Activated CD8-positive, alpha-beta memory T cell treated with anti-CD3 and anti-CD28 coated beads, Interleukin-2, amount 10 ng/mL, durations not matched to agents 7 days and 5 days (primary cell): ENCODE results near the gene BRCA2. TPM values are rescaled to one million over a fixed set of nuclear protein-coding genes. Genes with fewer than 3 reads are reported as not detected.

Experiments used
- ATAC-seq: fragments of 150-1000 bp; cut with Tn5 transposase; one replicate; pipeline ENCODE4 v1.10.0; 2021; ENCODE audit warnings: moderate library complexity
- CTCF ChIA-PET: fragments of 350-600 bp; sonication (Branson Sonifier 250); formaldehyde crosslinking; loops from one replicate; lab custom pipeline; 2021; ENCODE audit warnings: antibody characterized with exemption; lab: Charles Lee
- DNase-seq: peaks from one replicate; pipeline ENCODE4 v3.0.0-alpha.2; 2020
- H3K27ac Mint-ChIP-seq: one replicate; pipeline ENCODE4 v1.8.0; 2021; ENCODE audit warnings: mild to moderate bottlenecking, mixed read lengths
- H3K27me3 Mint-ChIP-seq: one replicate; pipeline ENCODE4 v1.8.0; 2021; ENCODE audit warnings: mixed read lengths
- H3K36me3 Mint-ChIP-seq: one replicate; pipeline ENCODE4 v1.8.0; 2021; ENCODE audit warnings: mild to moderate bottlenecking, mixed read lengths
- H3K4me1 Mint-ChIP-seq: one replicate; pipeline ENCODE4 v1.8.0; 2021; ENCODE audit warnings: mixed read lengths
- H3K4me3 Mint-ChIP-seq: one replicate; pipeline ENCODE4 v1.8.0; 2021; ENCODE audit warnings: mild to moderate bottlenecking, moderate library complexity, mixed read lengths
- H3K9me3 Mint-ChIP-seq: one replicate; pipeline ENCODE4 v1.8.0; 2022; ENCODE audit warnings: low read depth, mixed read lengths
- total RNA-seq, 2 experiments: library from RNA; stranded (reverse); gene quantifications; one replicate each; pipeline ENCODE4 v1.2.3, GENCODE V29; 2021

BRCA2 gene
- total RNA-seq, 2 experiments from 2014 or later: 25.1 to 37.8 TPM

DNA sequence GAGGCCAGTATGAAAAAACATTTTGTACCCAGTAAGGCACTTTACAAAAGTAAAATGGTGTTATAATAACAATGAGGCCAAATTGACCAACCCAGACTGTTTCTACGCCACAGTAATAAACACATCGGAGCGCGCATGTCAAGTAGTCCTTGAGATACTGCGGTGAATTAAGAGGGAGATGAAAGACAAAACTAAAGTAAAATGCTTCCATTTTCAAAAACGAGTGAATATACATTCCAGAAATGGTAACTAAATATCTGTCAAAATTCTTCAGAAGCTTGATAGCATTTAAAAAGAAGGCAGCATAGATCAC is 93.6 kb downstream of the BRCA2 start:
- no peak overlapping the region for H3K4me3 Mint-ChIP-seq
- ATAC-seq (no peak), DNase-seq (no peak)
- no peaks in the 10 kb centered on the region for H3K27me3 Mint-ChIP-seq
- peaks cover 26% of the 10 kb centered on the region for H3K36me3 Mint-ChIP-seq
- CTCF ChIA-PET: interaction anchor here (1.4 to 1.6 kb wide), 2 partner anchors 15 to 18 kb away, joined by 3 to 4 read pairs; no protein-coding TSS in a partner anchor
- H3K27ac Mint-ChIP-seq: no peak overlapping the region
- H3K4me1 Mint-ChIP-seq: peaks cover 17% of the 10 kb centered on the region
- no peaks in the 10 kb centered on the region for H3K9me3 Mint-ChIP-seq

DNA sequence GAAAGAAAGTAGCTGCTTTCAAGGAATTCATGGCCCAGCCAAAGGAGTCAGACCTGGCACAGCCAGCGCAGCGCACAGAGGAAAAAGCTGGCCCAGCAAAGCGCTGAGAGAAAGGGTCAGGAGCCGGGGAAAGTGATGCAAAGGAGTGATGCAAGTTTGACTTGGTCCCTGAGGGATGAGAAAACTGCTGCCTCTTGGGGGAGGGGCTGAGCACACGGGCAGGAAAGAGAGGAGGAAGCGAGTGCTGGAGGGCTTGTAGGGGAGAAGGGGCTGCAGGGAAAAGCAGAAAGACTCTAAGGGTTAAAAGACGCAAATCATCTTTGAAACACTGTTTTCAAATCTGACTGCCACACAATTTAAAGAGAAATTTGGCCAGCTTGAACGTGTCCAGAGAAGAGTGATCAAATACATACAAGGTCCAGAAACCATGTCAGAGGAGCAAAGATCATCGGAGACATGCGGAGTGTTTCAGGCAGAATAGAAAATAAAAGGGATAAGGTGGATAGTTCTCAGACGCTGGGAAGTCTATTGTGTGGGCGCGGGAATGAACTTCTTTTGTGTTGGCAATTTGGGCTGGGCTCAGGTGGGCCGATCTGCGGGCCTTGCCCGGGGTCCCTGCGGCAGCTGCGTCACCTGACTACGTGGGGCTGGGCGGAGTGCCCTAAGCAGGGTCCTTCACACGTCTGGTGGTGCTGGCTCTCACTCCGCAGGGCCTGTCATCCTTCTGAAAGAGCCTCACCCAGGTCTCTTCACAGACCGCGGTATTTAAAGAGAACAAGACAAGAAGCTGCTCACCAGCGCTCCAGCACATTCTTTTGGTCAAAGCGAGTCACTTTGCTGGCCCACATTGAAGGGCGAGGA is 94.5 kb downstream of the BRCA2 start:
- H3K9me3 Mint-ChIP-seq: no peaks in the 10 kb centered on the region
- no peak for DNase-seq
- CTCF ChIA-PET: interaction anchor here (1.4 to 1.6 kb wide), 2 partner anchors 16 to 19 kb away, joined by 3 to 4 read pairs; no protein-coding TSS in a partner anchor
- peaks cover 17% of the 10 kb centered on the region for H3K4me1 Mint-ChIP-seq
- no peak for ATAC-seq
- no peak overlapping the region for H3K27ac Mint-ChIP-seq
- H3K4me3 Mint-ChIP-seq: no peak overlapping the region
- no peaks in the 10 kb centered on the region for H3K27me3 Mint-ChIP-seq
- H3K36me3 Mint-ChIP-seq: peaks cover 26% of the 10 kb centered on the region

DNA sequence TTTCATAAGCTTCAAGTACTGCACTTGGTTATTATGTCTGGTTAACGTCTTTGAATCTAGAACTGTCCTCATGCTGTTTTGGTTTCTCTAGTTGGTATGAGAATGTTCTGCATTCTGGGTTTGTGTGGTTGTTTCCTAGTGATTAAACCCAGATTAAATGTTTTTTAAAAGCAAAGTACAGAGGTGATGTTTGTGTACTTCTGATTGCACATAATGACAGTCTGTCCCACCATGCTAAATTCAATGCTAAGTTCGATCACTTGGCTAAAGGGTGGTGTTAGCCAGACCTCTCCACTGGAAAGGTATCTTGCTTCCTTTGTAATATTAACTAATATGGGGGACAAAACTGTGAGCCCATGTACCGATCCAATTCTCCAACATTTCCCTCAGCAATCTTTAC is 98.0 kb downstream of the BRCA2 start:
- CTCF ChIA-PET: interaction anchor here (1.0 kb wide), 1 partner anchor 15 kb away, joined by 3 read pairs; no protein-coding TSS in a partner anchor
- no peaks in the 10 kb centered on the region for H3K9me3 Mint-ChIP-seq
- ATAC-seq (no peak), DNase-seq (no peak)
- H3K27me3 Mint-ChIP-seq: no peaks in the 10 kb centered on the region
- H3K36me3 Mint-ChIP-seq: peaks cover 23% of the 10 kb centered on the region
- H3K27ac Mint-ChIP-seq: no peak overlapping the region
- H3K4me3 Mint-ChIP-seq: no peak overlapping the region
- H3K4me1 Mint-ChIP-seq: peaks cover 9% of the 10 kb centered on the region

DNA sequence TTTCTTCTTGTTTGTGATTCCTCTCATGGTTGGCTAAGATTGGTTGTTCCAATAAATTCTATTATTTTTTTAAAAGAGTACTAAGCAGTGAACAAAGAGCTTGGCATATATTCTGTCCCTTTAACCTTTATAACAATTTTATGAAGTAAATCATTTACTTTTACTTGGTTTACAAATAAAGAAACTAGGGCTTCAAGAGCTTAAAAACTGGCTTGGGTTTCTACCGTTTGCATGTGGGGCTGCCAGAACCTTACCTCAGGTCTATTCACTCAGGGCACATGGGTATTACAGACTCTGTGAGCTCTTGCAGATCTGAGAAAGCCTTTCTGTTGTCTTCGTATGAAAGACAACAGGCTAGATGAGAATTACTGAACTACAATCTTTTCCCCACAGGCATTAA is 99.3 kb downstream of the BRCA2 start:
- Mint-ChIP-seq H3K4me3 (no peak overlapping the region), H3K27ac (no peak overlapping the region), H3K4me1 (peaks cover 2% of the 10 kb centered on the region), H3K9me3 (peaks cover 5% of the 10 kb centered on the region), H3K27me3 (no peaks in the 10 kb centered on the region), H3K36me3 (peaks cover 30% of the 10 kb centered on the region)
- ATAC-seq: no peak
- DNase-seq: no peak
- CTCF ChIA-PET: interaction anchor here (1.0 to 1.3 kb wide), 5 partner anchors 9 to 50 kb away, joined by 3 to 6 read pairs (median 4); no protein-coding TSS in a partner anchor

DNA sequence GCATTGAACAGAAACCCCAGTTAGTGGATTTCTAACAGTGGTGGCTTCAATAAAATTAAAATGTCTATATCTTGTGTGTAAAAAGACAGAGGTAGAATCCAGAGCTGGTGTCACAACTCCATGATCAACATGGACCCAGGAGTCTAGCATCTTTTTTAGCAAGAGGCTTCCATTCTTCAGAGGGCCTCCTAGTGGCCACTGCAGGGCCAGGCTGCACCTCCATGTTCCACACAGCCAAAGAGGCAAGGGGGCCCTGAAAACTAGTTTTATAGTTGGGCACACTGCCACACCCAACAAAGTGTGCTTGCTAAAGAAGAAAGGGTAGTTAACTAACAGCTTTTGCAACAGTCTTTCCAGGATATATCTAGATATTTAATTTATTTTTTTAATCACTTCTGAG is 99.7 kb downstream of the BRCA2 start:
- H3K27me3 Mint-ChIP-seq: no peaks in the 10 kb centered on the region
- H3K4me1 Mint-ChIP-seq: no peaks in the 10 kb centered on the region
- CTCF ChIA-PET: interaction anchor here (1.0 to 1.3 kb wide), 5 partner anchors 9 to 51 kb away, joined by 3 to 6 read pairs (median 4); no protein-coding TSS in a partner anchor
- H3K4me3 Mint-ChIP-seq: no peak overlapping the region
- peaks cover 8% of the 10 kb centered on the region for H3K9me3 Mint-ChIP-seq
- peaks cover 34% of the 10 kb centered on the region for H3K36me3 Mint-ChIP-seq
- peak; percentile 70 for ATAC-seq
- DNase-seq: peak; percentile 54
- no peak overlapping the region for H3K27ac Mint-ChIP-seq

DNA sequence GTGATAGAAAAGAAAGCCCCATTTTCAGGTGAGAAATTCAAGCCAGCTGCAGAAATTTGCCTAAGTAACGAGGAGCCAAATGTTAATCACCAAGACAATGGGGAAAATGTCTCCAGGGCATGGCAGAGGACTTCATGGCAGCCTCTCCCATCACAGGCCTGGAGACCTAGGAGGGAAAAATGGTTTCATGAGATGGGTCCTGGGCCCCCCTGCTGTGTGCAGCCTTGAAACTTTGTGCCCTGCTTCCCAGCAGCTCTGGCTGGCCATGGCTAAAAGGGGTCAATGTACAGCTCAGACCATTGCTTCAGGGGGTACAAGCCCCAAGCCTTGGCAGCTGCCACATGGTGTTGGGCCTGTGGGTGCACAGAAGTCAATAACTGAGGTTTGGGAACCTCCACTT is 102.7 kb downstream of the BRCA2 start:
- peaks cover 20% of the 10 kb centered on the region for H3K9me3 Mint-ChIP-seq
- peaks cover 54% of the 10 kb centered on the region for H3K36me3 Mint-ChIP-seq
- H3K4me1 Mint-ChIP-seq: no peaks in the 10 kb centered on the region
- ATAC-seq: no peak
- CTCF ChIA-PET: no interaction called here
- no peak for DNase-seq
- H3K27ac Mint-ChIP-seq: no peak overlapping the region
- H3K4me3 Mint-ChIP-seq: no peak overlapping the region
- no peaks in the 10 kb centered on the region for H3K27me3 Mint-ChIP-seq

DNA sequence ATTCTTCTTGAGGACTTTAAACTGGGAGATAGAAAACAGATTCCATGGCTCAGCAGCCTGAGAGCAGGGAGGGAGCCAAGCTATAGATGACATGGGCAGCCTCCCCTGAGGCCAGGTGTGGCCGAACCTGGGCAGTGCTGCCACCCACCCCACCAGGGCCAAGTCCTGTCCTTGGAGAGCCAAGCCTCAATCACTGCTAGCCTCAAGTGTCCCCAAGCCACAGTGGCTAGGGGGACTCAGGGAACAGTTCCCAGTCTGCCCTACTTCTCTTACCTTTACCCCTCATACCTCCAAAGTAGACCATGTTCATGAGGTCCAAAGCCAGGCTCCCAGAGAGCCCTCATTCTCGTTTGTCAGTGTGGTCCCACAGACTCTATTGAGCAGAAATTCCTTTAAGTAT is 104.6 kb downstream of the BRCA2 start:
- Mint-ChIP-seq H3K27ac (no peak overlapping the region), H3K4me3 (no peak overlapping the region), H3K9me3 (peaks cover 20% of the 10 kb centered on the region), H3K36me3 (peaks cover 67% of the 10 kb centered on the region), H3K4me1 (peaks cover 8% of the 10 kb centered on the region), H3K27me3 (no peaks in the 10 kb centered on the region)
- DNase-seq: no peak
- no peak for ATAC-seq
- CTCF ChIA-PET: no interaction called here

DNA sequence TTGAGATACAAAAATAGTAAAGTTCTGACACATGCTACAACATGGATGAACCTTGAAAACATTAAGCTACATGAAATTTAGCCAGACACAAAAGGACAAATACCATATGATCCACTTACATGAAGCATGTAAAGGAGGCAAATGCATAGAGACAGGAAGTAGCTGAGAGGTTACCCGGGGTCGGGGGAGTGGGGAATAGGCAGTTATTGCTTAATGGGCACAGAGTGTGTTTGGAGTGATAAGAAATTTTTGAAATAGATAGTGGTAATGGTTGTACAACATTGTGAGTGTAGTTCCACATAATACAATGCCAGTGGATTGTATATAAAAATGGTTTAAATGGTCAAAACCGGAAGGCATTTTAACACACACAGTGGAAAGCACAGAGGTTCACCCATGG is 108.3 kb downstream of the BRCA2 start:
- ATAC-seq: no peak
- H3K9me3 Mint-ChIP-seq: peaks cover 20% of the 10 kb centered on the region
- CTCF ChIA-PET: interaction anchor here (1.0 to 1.5 kb wide), 4 partner anchors 9 to 162 kb away, joined by 3 to 4 read pairs (median 3); partner anchors contain the start of genes BRCA2 and PDS5B
- peaks cover 23% of the 10 kb centered on the region for H3K4me1 Mint-ChIP-seq
- no peak overlapping the region for H3K27ac Mint-ChIP-seq
- no peak for DNase-seq
- H3K27me3 Mint-ChIP-seq: no peaks in the 10 kb centered on the region
- no peak overlapping the region for H3K4me3 Mint-ChIP-seq
- peaks cover 64% of the 10 kb centered on the region for H3K36me3 Mint-ChIP-seq

DNA sequence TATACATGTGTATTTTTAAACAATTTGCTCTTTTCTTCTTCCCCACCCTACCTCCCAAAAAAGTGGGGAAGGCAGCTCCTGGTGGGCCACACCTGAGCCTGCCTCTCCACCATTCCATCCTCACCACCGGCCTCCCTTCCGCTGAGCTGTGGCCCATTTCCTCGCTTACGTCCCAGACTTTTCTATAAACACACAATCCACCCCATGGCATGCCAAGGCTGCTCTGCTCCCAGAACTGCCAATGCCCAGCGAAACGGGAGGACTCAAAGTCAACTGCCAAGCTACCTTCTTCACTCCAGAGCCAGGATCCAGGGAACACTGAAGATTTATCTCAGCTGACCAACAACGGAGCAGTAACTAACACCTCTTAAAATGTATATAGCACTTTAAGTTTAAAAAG is 109.8 kb downstream of the BRCA2 start:
- peaks cover 10% of the 10 kb centered on the region for H3K9me3 Mint-ChIP-seq
- DNase-seq: no peak
- H3K27ac Mint-ChIP-seq: peak overlapping the region; percentile 99
- peaks cover 32% of the 10 kb centered on the region for H3K4me1 Mint-ChIP-seq
- no peaks in the 10 kb centered on the region for H3K27me3 Mint-ChIP-seq
- H3K4me3 Mint-ChIP-seq: peak overlapping the region; percentile 97
- no peak for ATAC-seq
- H3K36me3 Mint-ChIP-seq: peaks cover 52% of the 10 kb centered on the region
- CTCF ChIA-PET: interaction anchor here (1.1 to 2.0 kb wide), 2 partner anchors 44 to 161 kb away, joined by 3 to 7 read pairs; partner anchors contain the start of gene PDS5B

DNA sequence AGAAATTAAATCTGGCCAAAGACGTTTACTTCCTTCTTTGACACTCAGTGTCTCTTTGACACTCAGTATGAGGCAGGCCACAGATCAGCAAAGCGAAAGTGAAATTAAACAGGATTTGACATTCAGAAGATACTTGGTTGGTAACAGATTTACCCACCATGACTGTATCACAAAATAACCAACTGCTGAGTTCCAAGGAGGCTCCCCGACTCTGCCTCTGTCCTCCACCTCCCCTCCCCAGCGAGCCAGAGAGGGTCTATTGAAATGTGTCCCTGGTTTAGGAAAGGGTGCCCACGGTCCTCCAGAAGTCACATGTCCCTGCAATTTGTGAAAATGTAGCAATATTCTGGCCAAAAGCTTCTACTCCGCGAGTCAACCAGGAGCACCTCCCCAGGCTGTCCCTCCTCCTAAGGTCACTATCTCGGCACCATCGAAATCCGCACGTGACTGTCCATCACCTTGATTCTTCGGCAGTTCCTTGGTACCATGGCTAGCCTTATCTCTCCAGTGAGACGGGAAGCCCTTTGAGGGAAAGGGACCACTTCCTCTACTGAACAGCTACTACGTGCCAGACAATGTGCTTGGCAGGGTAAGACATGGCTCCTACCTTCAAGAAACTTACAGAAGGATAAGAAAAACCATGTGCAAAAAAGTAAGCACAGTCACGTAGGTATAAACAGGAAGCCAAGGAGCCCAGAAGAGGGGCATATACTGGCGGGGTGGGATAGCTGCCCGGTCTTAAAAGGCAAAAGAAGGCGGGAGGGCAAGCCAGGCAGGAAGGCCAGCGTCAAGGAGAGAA is 111.1 kb downstream of the BRCA2 start:
- Mint-ChIP-seq H3K4me1 (peaks cover 33% of the 10 kb centered on the region), H3K9me3 (peaks cover 6% of the 10 kb centered on the region), H3K27me3 (no peaks in the 10 kb centered on the region), H3K27ac (peak overlapping the region; percentile 99), H3K36me3 (peaks cover 42% of the 10 kb centered on the region), H3K4me3 (peak overlapping the region; percentile 97)
- ATAC-seq (peak; percentile 68), DNase-seq (peak; percentile 76)
- CTCF ChIA-PET: interaction anchor here (0.9 to 2.4 kb wide), 5 partner anchors 33 to 160 kb away, joined by 3 to 10 read pairs (median 5); partner anchors contain the start of genes BRCA2, PDS5B and ZAR1L

DNA sequence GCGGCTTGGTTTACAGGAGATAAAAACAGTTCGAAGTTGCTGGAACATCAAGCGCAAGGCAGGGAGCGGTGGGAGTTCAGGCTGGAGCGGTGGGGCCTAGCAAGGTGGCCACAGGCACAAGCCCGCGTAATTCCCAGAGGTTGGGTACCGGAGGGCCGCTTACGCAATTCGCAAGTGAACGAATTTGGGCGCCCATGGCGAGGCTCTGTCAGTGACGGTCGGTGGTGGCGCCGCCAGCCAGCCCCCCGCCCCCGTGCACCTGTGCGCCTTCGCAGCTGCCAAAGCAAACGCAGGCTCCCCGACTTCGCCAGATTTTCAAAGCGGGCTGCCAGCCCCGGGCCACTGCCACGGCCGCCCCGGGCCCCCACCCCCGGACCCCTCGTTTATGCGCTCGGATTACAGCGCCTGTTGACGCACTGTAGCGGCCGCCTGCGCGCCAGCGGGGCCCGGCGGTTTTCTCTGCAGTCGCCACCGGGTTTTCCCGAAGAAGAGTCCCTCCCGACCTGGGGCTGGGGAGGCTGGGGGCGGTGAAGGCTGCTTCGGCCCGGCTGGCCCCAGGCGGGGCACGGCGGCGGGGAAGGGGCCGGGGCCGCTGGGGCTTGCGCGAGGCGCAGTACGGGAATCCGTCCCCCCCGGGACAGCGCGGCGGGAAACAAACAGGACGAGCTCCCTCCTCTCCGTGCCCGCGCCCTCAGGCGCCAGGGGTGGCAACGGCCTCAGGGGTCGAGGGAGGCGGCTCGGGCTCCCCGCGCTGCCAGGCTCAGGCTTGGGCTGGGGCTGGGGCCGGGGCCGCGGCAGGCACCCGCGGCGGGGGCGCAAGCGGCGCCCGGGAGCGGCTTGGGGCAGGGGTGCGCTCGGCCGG is 111.9 kb downstream of the BRCA2 start:
- CTCF ChIA-PET: interaction anchor here (0.7 to 2.4 kb wide), 8 partner anchors 12 to 180 kb away, joined by 3 to 10 read pairs (median 4); partner anchors contain the start of genes BRCA2, N4BP2L2 and ZAR1L
- H3K4me3 Mint-ChIP-seq: peak overlapping the region; percentile 97
- peak; percentile 28 for ATAC-seq
- H3K27me3 Mint-ChIP-seq: no peaks in the 10 kb centered on the region
- peaks cover 33% of the 10 kb centered on the region for H3K4me1 Mint-ChIP-seq
- peaks cover 35% of the 10 kb centered on the region for H3K36me3 Mint-ChIP-seq
- peak; percentile 74 for DNase-seq
- H3K9me3 Mint-ChIP-seq: peaks cover 2% of the 10 kb centered on the region
- H3K27ac Mint-ChIP-seq: peak overlapping the region; percentile 99

DNA sequence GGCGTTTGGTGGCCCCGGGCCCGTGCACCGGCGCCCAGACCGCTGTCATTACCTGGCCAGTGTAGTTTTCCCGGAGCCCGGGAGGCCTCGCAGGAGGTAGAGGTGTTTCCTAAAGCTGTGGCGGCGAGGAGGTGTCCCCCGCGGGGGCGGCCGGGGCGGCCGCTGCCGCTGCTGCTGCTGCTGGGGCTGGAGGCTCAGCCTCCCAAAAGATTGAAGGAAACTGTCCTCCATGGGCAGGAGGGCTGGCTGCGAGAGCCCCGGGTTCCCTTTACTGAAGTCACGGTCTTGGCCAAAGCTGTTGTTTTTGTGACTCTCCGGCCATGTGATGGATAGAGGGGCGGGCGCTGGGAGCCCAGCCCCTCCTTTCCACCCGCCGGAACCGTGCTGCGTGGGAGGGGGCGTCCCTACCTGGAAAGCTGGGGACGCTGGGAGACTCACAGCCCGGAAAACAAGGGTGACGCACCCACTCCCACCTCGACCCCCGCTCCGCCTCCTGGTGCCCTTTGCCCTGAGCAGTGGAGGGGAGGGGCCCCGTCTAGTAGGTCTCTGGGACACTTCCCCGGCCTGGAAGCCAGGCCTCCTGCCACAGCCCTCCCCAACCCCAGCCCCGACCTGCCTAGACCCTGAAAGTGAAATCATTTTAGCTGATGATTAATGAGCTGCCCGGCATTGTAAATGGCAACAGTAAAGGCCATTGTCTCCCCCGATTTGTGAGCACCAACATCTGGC is 112.7 kb downstream of the BRCA2 start, which contains the start of gene N4BP2L1:
Gene N4BP2L1, minus strand, starts transcription at position 279 of the 729 bp plus-strand sequence. Its CDS starts 48 bp downstream, at position 231.
- Mint-ChIP-seq H3K27ac (peak within 1 kb of the TSS; percentile 99), H3K9me3 (no peaks in the 10 kb centered on the region), H3K4me3 (peak within 1 kb of the TSS; percentile 97), H3K27me3 (no peaks in the 10 kb centered on the region), H3K36me3 (peaks cover 29% of the 10 kb centered on the region), H3K4me1 (peaks cover 33% of the 10 kb centered on the region)
- peak; percentile 66 for ATAC-seq
- DNase-seq: peak; percentile 91
- CTCF ChIA-PET: interaction anchor here (0.6 to 2.4 kb wide), 8 partner anchors 11 to 181 kb away, joined by 3 to 10 read pairs (median 3); partner anchors contain the start of gene N4BP2L2
